Osteoblast (primary cell): ENCODE data around the gene FYB2. TPM values are rescaled to one million over a fixed set of nuclear protein-coding genes. Genes with fewer than 3 reads are reported as not detected.

Source experiments
- DNase-seq: peaks from one replicate; pipeline ENCODE4 v3.0.0; 2011; ENCODE audit warnings: low spot score, mixed read lengths; ENCODE audit not compliant: insufficient read length; ENCODE audit errors: missing footprints
- H2AFZ ChIP-seq: 2 replicates; pipeline ENCODE4 v1.6.0; 2011; ENCODE audit warnings: mild to moderate bottlenecking, low read length
- H3K27ac ChIP-seq: 2 replicates; pipeline ENCODE4 v1.5.1; 2011; ENCODE audit warnings: mild to moderate bottlenecking, low read depth, low read length, moderate library complexity
- H3K27me3 ChIP-seq: 2 replicates; pipeline ENCODE4 v1.6.0; 2012; ENCODE audit warnings: mild to moderate bottlenecking, control low read depth, inconsistent platforms, low read length, moderate library complexity; ENCODE audit not compliant: insufficient read depth
- H3K36me3 ChIP-seq: 2 replicates; pipeline ENCODE4 v1.5.1; 2011; ENCODE audit warnings: mild to moderate bottlenecking, low read length, control low read depth, moderate library complexity; ENCODE audit not compliant: insufficient read depth
- H3K4me1 ChIP-seq: 2 replicates; pipeline ENCODE4 v1.5.1; 2011; ENCODE audit warnings: mild to moderate bottlenecking, low read length, control low read depth, moderate library complexity; ENCODE audit not compliant: insufficient read depth
- H3K4me2 ChIP-seq: 2 replicates; pipeline ENCODE4 v1.6.0; 2011; ENCODE audit warnings: mild to moderate bottlenecking, low read length; ENCODE audit not compliant: insufficient read depth
- H3K4me3 ChIP-seq: fragments of 200-600 bp; sonication (generic); 3 replicates; pipeline ENCODE4 v1.5.1; 2012; ENCODE audit warnings: mild to moderate bottlenecking, low read length, inconsistent platforms; ENCODE audit not compliant: insufficient read depth
- H3K79me2 ChIP-seq: 2 replicates; pipeline ENCODE4 v1.6.0; 2012; ENCODE audit warnings: mild to moderate bottlenecking, low read length, control low read depth, inconsistent platforms; ENCODE audit not compliant: insufficient read depth
- H3K9me3 ChIP-seq: 2 replicates; pipeline ENCODE4 v1.5.1; 2011; ENCODE audit warnings: low read depth, low read length, control low read depth
- H4K20me1 ChIP-seq: 2 replicates; pipeline ENCODE4 v1.6.0; 2012; ENCODE audit warnings: mild to moderate bottlenecking, low read length, control low read depth; ENCODE audit not compliant: insufficient read depth
- CTCF ChIP-seq: IDR thresholded peaks from 2 replicates; pipeline ENCODE4 v1.5.1; 2011; ENCODE audit warnings: mild to moderate bottlenecking, low read depth, low read length, moderate library complexity; ENCODE audit errors: extremely low read depth
- total RNA-seq: library from RNA; depleted of rRNA; stranded (reverse); fragments of >200 nt; gene quantifications from 2 replicates; pipeline ENCODE4 v1.2.3, GENCODE V29; 2012

FYB2 gene
- total RNA-seq, 1 donor, result not detected

- Histone ChIP-seq H3K27me3 (no peaks in the 10 kb centered on the region), H4K20me1 (no peaks in the 10 kb centered on the region), H3K27ac (no peak overlapping the region), H3K4me2 (no peak overlapping the region), H3K4me1 (no peaks in the 10 kb centered on the region), H3K79me2 (no peaks in the 10 kb centered on the region), H3K4me3 (no peak overlapping the region), H3K9me3 (no peaks in the 10 kb centered on the region), H2AFZ (no peak overlapping the region), H3K36me3 (no peaks in the 10 kb centered on the region)
- no peak for DNase-seq
- TF ChIP-seq CTCF, result no peak
Measured at GRCh38 chr1:56843544-56843943, 24.3 kb upstream of the FYB2 start.

GRCh38 chr1:56838759-56839158, 19.6 kb upstream of the FYB2 start:
- H3K79me2 ChIP-seq, result no peaks in the 10 kb centered on the region
- H3K36me3 ChIP-seq, result no peaks in the 10 kb centered on the region
- no peaks in the 10 kb centered on the region for H3K9me3 ChIP-seq
- H2AFZ ChIP-seq, result no peak overlapping the region
- H3K4me1 ChIP-seq, result no peaks in the 10 kb centered on the region
- no peak overlapping the region for H3K27ac ChIP-seq
- no peak for DNase-seq
- H3K4me3 ChIP-seq, result no peak overlapping the region
- H3K27me3 ChIP-seq, result no peaks in the 10 kb centered on the region
- H3K4me2 ChIP-seq, result no peak overlapping the region
- no peak for TF ChIP-seq CTCF
- no peaks in the 10 kb centered on the region for H4K20me1 ChIP-seq

GRCh38 chr1:56837244-56837939, 18.2 kb upstream of the FYB2 start:
- Histone ChIP-seq H3K27ac (no peak overlapping the region), H3K79me2 (no peaks in the 10 kb centered on the region), H3K36me3 (no peaks in the 10 kb centered on the region), H2AFZ (no peak overlapping the region), H3K4me2 (no peak overlapping the region), H4K20me1 (no peaks in the 10 kb centered on the region), H3K27me3 (no peaks in the 10 kb centered on the region), H3K4me1 (peaks cover 6% of the 10 kb centered on the region), H3K4me3 (no peak overlapping the region), H3K9me3 (no peaks in the 10 kb centered on the region)
- no peak for TF ChIP-seq CTCF
- no peak for DNase-seq

GRCh38 chr1:56836359-56836758, 17.2 kb upstream of the FYB2 start:
- Histone ChIP-seq H3K36me3 (no peaks in the 10 kb centered on the region), H3K4me2 (no peak overlapping the region), H3K27ac (no peak overlapping the region), H3K9me3 (no peaks in the 10 kb centered on the region), H3K4me1 (peaks cover 10% of the 10 kb centered on the region), H3K27me3 (no peaks in the 10 kb centered on the region), H3K4me3 (no peak overlapping the region), H4K20me1 (no peaks in the 10 kb centered on the region), H3K79me2 (no peaks in the 10 kb centered on the region), H2AFZ (no peak overlapping the region)
- no peak for TF ChIP-seq CTCF
- no peak for DNase-seq
